Measurements from ENCODE around the gene TPRG1L. TPM values are rescaled to one million over a fixed set of nuclear protein-coding genes. Genes with fewer than 3 reads are reported as not detected.
A peak's percentile ranks its signal among the peaks of the same experiment; 100 is the strongest.

Gene TPRG1L
- total and polyA plus RNA-seq, 7 donors: 34.9 to 105 (median 49.2) TPM

DNA sequence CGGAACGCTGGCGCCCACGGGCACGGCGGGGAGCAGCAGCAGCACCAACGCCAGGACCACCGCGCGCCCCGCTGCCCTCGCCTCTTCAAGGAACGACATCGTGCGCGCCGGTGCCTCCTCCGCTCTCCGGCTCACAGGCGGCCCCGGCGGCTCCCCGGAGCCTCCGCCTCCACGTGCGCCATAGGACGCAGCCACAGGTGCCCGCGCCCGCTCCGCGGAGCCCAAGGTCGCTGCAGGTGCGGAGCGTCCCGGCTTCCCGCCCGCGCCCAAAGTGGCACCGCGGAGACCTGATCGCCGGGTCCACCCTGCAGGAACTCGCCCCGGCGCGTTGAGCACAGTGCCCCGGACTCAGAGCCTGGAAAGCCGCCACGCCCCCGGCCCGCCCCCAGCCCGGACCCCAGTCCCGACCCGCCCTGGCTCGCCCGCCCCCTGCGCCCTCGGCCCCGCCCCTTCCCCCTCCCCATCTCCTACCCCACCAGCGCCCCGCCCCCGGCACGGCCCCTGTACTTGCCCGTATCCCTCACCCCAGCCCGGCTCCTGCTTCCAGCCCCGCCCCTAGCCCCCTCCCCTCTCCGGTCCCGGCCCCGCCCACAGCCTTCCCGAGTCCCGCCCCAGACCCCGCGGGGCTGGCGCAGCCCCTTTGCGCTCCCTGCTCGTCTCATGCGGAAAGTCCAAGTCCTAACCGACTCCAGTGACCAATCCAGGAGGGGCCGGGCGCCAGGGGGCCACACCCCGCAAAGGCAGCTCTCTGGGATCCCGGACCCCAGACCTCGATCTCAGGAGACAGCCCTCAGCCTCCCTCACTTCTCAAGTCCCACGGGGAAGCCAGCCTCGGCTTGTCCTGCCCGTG lies 13.4 kb upstream of the TPRG1L start, which contains the start of gene MEGF6:
TSS of gene MEGF6 (minus strand) at position 339 of the 850 bp plus-strand sequence. CDS start at position 99, 240 bp downstream.
- H3K4me1 ChIP-seq: peaks cover 0 to 22% (median 21%) of the 10 kb centered on the region in 4 donors
- H3K9me3 ChIP-seq: no peaks in the 10 kb centered on the region
- H3K36me3 ChIP-seq: no peaks in the 10 kb centered on the region
- intact Hi-C loops (cut with DNase I): no loop called here
- TF ChIP-seq, protein P1, sequence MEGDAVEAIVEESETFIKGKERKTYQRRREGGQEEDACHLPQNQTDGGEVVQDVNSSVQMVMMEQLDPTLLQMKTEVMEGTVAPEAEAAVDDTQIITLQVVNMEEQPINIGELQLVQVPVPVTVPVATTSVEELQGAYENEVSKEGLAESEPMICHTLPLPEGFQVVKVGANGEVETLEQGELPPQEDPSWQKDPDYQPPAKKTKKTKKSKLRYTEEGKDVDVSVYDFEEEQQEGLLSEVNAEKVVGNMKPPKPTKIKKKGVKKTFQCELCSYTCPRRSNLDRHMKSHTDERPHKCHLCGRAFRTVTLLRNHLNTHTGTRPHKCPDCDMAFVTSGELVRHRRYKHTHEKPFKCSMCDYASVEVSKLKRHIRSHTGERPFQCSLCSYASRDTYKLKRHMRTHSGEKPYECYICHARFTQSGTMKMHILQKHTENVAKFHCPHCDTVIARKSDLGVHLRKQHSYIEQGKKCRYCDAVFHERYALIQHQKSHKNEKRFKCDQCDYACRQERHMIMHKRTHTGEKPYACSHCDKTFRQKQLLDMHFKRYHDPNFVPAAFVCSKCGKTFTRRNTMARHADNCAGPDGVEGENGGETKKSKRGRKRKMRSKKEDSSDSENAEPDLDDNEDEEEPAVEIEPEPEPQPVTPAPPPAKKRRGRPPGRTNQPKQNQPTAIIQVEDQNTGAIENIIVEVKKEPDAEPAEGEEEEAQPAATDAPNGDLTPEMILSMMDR (IDR thresholded peaks at IDR 0.05): no peak
- TF ChIP-seq POLR2AphosphoS5 (IDR thresholded peaks at IDR 0.05): no peak
- TF ChIP-seq POLR2A (IDR thresholded peaks at IDR 0.05): no peak
- TF ChIP-seq EP300 (IDR thresholded peaks at IDR 0.05): no peak
- peak; percentile 83 for DNase-seq
- H3K4me3 ChIP-seq: peak within 1 kb of the TSS; percentile 11 to 51 (median 40)
- H3K27ac ChIP-seq: no peak within 1 kb of the TSS
- peaks cover 17 to 57% (median 47%) of the 10 kb centered on the region in 3 donors for H3K27me3 ChIP-seq
- 1 to 2% methylated on average over 87 of the region's 87 CpGs for WGBS, 2 donors

DNA sequence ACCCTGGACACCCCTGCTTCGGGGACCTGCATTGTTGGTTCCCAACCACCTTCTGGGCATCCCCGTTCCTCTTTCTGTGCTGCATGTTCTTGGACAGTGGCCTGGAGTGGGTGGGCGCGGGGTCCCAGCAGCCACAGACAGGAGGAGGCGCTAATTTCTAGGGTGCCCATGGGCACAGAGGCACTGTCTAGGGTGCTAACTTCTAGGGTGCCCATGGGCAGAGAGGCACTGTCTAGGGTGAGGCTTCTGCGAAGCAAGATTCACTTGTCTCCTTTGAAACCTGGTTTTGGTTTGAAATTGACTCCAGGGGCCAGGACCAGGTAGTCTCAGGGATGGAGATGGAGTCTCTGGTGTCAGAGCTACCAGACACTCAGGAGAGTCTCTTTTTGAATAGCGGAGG lies 12.7 kb upstream of the TPRG1L start:
- 61 to 66% methylated on average over 7 of the region's 7 CpGs for WGBS, 2 donors
- DNase-seq: no peak
- Histone ChIP-seq H3K36me3 (no peaks in the 10 kb centered on the region), H3K27ac (no peak overlapping the region), H3K4me3 (peak overlapping the region in 1 of 4 donors; percentile 51), H3K4me1 (peaks cover 0 to 22% (median 21%) of the 10 kb centered on the region in 4 donors), H3K9me3 (no peaks in the 10 kb centered on the region), H3K27me3 (peaks cover 17 to 57% (median 47%) of the 10 kb centered on the region in 3 donors)
- intact Hi-C loops (cut with DNase I): no loop called here
- TF ChIP-seq, protein P1 (IDR thresholded peaks at IDR 0.05): no peak

DNA sequence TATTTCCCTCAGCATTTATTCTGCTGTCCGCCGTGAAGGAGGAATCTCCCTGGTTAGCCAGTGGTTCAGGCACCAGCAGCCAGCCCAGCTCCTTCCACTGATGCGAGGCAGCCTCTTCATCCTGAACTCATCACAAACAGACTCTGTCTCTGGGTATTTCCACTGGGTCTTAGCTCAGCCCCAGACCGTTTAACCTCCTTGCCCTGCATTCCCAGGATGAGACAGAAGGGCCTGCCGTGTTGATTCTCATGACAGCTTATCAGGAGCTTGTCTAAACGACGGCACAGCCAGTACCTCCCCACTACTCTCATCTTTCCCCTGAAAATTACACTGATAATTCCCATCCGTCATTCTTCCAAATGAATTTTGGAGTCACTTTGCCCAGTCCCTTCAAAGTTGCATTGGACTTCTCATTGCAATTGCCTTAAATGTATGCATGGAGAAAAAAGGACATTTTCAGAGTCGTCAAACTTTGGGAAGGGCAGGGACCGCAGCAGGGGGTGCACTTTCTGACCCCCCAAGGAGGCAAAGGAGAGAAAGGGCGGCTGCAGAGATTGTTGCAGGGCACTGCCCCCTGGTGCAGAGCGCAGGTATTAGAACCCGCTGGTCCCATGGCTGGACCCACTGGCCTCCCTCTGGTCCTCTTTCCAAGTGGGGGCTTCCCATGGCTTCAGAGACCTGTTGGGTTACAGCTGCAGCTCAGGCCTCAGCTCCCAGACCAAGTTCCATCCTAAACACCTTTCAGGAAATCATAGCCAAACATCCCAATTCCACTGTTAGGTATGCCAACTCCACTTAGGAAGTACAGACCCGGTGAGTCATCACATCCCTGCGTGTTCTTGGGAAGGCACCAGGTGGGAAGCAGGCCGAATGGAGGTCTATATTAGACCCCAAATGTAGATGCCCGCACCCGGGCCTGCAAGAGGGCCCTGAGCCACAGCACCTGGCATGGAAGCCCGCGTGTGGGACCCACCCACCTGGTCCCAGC lies 9.8 kb upstream of the TPRG1L start:
- H3K9me3 ChIP-seq: no peaks in the 10 kb centered on the region
- intact Hi-C loops (cut with DNase I): no loop called here
- H3K27ac ChIP-seq: no peak overlapping the region
- H3K36me3 ChIP-seq: no peaks in the 10 kb centered on the region
- H3K27me3 ChIP-seq: peaks cover 15 to 33% (median 19%) of the 10 kb centered on the region in 3 donors
- TF ChIP-seq POLR2A (IDR thresholded peaks at IDR 0.05): no peak
- TF ChIP-seq, protein P1 (IDR thresholded peaks at IDR 0.05): peak in 2 of 4 experiments; percentile 21 to 45
- H3K4me3 ChIP-seq: no peak overlapping the region
- 50 to 67% methylated on average over 20 of the region's 20 CpGs for whole genome bisulfite sequencing, 2 donors
- H3K4me1 ChIP-seq: peaks cover 0 to 33% (median 25%) of the 10 kb centered on the region in 4 donors
- no peak for DNase-seq

DNA sequence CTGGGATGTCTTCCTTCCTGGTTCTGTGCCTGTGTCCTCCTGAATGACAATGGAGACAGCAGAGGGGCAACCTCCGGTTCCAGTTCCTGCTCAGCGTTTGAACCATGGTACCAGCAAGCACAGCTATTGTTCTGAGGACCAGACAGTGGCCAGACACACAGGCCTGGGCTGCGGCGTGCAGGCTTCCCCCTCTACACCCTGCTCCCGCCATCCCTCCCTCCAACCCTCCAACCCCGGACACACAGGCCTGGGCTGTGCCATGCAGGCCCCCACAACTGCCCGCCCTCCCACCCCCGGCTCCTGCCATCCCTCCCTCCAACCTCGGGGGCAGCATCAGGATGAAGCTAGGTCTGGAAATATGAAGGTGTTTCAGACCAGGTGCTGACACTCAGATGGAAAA lies 8.0 kb upstream of the TPRG1L start:
- Histone ChIP-seq H3K36me3 (no peaks in the 10 kb centered on the region), H3K27ac (no peak overlapping the region), H3K27me3 (peaks cover 0 to 15% (median 1%) of the 10 kb centered on the region in 3 donors), H3K9me3 (no peaks in the 10 kb centered on the region), H3K4me3 (no peak overlapping the region), H3K4me1 (peaks cover 0 to 19% (median 6%) of the 10 kb centered on the region in 4 donors)
- WGBS, 2 donors: 86 to 87% methylated on average over 9 of the region's 9 CpGs
- DNase-seq: no peak
- intact Hi-C loops (cut with DNase I): no loop called here
- TF ChIP-seq POLR2AphosphoS5 (IDR thresholded peaks at IDR 0.05): no peak
- no peak for TF ChIP-seq POLR2A (IDR thresholded peaks at IDR 0.05)
- TF ChIP-seq, protein P1 (IDR thresholded peaks at IDR 0.05): no peak
- TF ChIP-seq EP300 (IDR thresholded peaks at IDR 0.05): no peak

All from sigmoid colon (tissue), 7 donors.